AG09319 (cell line): ENCODE measurements around the gene MOB3B.
"Not testable (repeated sequence)": the region's sequence is repeated elsewhere in the genome, so short reads cannot be mapped to it uniquely, and the experiment has no call there.

Experiments used
- DNase-seq: peaks from one replicate; pipeline ENCODE4 v3.0.0-alpha.2; 2010; ENCODE audit warnings: low read depth; ENCODE audit errors: extremely low read depth
- TF ChIP-seq, protein P1 (sequence below): IDR thresholded peaks from 2 replicates; pipeline ENCODE4 v1.5.1; 2011; ENCODE audit warnings: low read depth, mild to moderate bottlenecking, inconsistent platforms, low read length, moderate library complexity

The MOB3B gene

DNA sequence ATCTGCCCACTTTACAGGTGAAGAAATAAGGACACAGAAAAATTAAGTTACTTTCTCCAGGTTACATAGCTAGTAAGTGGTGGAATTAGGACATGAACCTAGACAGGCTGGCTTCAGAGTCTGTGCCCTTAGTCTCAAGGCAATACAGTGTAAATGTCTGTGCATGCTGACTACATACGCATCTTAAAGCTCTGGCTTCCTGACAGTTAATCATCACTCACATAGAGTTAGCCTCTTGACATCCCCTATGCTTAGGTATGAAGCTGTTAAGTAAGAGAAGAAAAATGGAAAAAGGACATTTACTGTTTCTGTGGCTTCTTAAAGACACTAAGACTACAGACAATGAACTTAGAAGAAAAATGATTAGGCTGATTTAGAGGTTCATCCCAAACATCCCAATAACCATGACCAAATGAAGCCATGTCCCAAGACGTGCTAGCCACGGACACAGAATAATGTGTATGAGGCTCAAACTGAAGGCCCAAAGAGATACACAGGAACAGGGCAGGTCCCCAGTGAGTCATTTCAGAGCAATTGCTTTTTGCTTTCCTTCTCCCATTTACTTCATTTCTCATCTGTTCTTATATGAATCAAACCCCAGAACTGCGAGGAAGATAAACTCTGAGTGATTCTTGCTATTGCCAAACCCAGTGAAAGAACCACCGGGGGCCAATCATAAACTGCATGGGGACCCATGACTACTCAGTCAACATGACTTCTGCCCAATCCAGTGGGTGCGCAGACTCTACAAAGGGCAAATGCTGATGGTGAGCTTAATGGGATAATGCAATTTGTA, 105.5 kb downstream of the MOB3B start:
- TF ChIP-seq, protein P1, sequence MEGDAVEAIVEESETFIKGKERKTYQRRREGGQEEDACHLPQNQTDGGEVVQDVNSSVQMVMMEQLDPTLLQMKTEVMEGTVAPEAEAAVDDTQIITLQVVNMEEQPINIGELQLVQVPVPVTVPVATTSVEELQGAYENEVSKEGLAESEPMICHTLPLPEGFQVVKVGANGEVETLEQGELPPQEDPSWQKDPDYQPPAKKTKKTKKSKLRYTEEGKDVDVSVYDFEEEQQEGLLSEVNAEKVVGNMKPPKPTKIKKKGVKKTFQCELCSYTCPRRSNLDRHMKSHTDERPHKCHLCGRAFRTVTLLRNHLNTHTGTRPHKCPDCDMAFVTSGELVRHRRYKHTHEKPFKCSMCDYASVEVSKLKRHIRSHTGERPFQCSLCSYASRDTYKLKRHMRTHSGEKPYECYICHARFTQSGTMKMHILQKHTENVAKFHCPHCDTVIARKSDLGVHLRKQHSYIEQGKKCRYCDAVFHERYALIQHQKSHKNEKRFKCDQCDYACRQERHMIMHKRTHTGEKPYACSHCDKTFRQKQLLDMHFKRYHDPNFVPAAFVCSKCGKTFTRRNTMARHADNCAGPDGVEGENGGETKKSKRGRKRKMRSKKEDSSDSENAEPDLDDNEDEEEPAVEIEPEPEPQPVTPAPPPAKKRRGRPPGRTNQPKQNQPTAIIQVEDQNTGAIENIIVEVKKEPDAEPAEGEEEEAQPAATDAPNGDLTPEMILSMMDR, result no peak
- DNase-seq, result no peak

DNA sequence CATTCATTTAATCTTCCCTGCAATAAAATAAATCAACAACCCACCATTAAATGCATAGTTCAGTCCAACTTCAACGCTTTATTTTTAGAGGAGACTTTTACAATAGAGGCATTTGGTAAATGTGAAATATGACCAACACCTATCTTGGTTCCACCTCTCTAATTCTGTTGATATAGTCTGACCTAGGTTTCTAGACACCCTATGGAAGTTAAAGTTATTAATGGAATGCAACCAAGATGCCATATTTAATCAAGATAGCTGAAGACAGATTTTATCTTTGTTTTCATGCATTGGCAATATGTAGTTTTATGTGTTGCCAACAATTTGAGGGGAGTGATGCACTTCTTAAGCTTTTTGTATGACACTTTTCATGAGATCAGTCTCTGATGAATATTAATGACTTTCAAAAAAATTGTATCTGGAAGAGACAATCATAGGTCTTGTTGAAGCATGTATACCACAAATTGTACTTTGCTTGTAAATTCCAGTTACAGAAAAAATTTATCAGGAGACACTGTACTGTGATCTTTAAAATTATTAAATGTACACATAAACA, 107.3 kb downstream of the MOB3B start:
- DNase-seq, result no peak
- TF ChIP-seq, protein P1, result no peak

DNA sequence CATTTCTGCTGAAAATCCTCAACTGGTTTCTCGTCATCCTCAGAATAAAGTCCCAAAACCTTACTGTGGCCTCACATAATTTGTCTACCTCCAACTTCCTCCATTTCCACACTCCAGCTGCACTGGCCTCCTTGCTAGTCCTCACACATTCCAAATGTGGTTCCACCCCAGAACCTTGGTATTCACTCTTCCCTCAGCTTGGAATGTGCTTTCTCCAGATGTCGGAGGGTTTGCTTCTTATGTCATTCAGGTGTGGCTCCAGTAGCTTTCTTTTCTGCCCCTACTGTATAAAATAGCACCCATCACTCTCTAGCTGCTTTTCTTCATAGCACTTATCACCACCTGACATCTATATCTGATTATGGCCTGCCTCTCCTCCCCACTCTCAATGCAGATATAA, 108.0 kb downstream of the MOB3B start:
- TF ChIP-seq, protein P1, result no peak
- no peak for DNase-seq

DNA sequence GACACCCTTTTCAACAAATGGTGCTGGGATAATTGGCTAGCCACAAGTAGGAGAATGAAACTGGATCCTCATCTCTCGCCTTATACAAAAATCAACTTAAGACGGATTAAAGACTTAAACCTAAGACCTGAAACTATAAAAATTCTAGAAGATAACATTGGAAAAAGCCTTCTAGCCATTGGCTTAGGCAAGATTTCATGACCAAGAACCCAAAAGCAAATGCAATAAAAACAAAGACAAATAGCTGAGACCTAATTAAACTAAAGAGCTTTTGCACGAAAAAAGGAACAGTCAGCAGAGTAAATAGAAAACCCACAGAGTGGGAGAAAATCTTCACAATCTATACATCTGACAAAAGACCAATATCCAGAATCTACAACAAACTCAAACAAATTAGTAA, 110.1 kb downstream of the MOB3B start:
- not testable (repeated sequence) for DNase-seq

DNA sequence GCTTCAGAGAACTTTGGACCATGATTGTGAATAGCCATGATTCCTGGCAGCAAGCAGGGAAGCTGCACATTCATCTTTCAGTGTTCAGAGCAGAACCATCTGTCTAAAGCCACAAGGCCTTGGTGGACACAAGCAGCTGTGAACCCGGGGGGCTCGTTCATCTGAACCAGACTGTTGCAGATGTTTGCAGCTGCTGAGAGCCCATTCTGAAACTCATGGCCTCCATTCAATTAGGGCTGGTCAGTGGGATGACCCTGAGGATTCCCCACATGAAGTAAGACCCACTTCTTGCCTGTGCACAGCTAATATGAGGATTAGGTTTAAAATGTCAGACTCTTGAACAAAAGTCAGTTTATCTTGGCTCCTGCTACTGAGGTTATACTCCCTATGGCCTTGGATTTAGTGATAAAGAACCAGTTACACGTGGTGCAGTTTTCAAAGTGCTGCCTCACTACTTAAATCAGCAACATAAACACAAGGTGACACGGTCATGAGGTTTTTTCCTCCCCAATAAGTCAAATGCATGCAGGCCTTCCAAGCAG, 115.3 kb downstream of the MOB3B start:
- no peak for DNase-seq

DNA sequence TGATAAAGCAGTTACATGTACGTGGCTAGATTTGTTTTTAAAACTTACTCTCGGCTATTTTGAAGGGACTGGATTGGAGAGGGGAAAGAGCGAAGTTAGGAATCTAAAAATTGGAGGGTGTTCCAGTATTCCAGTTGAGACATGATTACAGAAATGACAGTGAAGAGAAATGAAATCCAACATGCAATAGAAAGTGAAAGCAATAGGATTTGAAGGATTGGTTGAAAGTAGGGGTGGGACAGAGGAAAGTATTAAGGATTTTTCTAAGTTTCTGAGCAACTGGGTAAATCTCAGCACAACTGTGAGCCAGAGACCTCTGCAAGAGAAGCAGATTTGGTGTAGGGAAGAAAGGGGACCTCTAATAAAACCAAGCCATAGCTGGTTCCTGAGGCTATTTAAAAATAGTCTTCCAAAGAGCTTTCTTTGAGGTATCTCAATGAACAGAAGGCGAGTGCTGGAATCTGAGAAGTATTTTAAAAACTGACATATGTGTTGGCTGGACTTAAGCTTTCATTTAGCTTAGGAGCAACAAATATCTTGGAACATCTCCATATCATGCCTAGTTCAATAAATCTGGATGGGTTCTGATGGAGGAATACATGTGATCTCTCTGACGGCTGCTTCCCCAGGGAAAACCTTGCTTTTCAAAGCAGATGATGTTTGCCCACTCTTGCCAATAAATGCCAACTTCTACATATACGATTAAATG, 115.9 kb downstream of the MOB3B start:
- DNase-seq, result no peak
- TF ChIP-seq, protein P1, result no peak

More for the DNA sequence above, 115.3 kb downstream of the MOB3B start:
- TF ChIP-seq, protein P1, result no peak

DNA sequence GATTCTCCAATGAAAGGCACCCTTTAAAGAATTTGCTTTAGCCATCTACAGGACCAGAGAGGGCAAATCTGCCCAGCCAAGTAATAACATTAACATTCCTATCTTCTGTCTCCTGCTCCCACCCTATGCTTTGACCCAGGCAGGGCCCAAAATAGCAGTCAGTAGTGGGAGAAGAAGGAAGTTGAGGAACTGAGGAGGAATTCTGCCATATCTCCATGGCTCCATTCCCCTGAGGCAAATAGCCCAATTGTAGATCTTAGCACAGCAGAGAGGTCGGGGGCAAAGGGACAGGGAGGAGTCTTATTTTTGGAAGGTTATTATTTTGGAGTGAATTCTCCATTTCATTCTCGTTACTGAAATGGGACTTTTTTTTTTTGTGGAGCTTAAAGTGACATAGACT, 116.7 kb downstream of the MOB3B start:
- TF ChIP-seq, protein P1, result no peak
- DNase-seq, result no peak
